ENCODE measurements around the gene FCHO1. TPM values are rescaled to one million over a fixed set of nuclear protein-coding genes. Genes with fewer than 3 reads are reported as not detected.

FCHO1 gene
- polyA plus RNA-seq, 1 donor (not counting 4 experiments of a cell fraction or from before 2014, with no cell fraction given): 0.14 TPM

DNA sequence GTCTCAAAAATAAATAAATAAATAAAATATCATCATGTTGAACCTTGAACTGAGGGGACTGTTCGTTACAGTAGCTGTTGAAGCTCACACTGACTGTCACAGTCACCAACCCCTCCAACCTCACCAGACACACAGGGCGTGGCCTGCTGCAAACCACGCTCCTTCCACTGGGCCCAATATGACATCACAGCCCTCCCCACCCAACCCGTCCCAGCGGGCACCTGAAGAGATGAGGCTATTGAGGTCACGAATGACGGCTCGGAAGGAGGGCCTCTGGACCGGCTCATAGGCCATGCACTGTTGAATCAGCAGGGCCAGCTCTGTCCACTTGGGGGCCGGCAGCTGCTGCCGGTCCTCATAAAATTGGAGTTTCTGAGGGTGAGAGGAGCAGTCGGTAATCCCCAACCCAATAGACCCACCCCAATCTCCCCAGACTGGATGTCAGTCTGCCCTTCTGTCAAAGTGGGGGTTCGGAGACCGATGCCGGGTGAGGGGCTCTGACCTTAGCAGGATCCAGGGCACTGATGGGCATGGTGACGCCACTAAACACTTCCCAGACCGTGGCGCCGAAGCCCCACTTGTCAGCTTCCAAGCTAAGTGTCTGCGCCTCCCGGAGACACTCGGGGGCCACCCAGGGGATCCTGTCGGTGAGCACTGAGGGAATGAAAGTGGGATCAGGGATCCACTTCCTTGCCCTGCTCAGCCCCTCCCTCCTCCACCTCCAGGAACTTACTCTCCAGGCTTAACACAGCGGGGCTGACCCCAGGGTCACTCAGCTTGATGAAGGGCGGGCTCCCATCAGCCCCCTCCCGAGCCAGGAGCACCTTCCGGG, 83.3 kb downstream of the FCHO1 start:
- no peaks in the 10 kb centered on the region for H3K9me3 ChIP-seq (ENCODE audit: control insufficient read depth, low read depth, low read length)
- no peak overlapping the region for H3K27ac ChIP-seq (ENCODE audit: control insufficient read depth, insufficient read depth, low read length)
- H3K79me2 ChIP-seq (ENCODE audit: control insufficient read depth, insufficient read depth, low read length): no peaks in the 10 kb centered on the region
- H3K27me3 ChIP-seq (ENCODE audit: control insufficient read depth, extremely low read depth, insufficient read depth, low read length): peaks cover 5% of the 10 kb centered on the region
- no peak for FAIRE-seq
- no peaks in the 10 kb centered on the region for H3K9me1 ChIP-seq (ENCODE audit: control insufficient read depth, extremely low read depth, insufficient read depth, low read length)
- no peaks in the 10 kb centered on the region for H3K36me3 ChIP-seq (ENCODE audit: control insufficient read depth in 2 of 2, extremely low read depth in 1 of 2, insufficient read depth in 2 of 2, low read length in 2 of 2)
- peaks cover 7% of the 10 kb centered on the region for H3K4me1 ChIP-seq (ENCODE audit: control insufficient read depth, extremely low read depth, insufficient read depth, low read length)
- no peak for TF ChIP-seq EZH2 (IDR thresholded peaks at IDR 0.05; ENCODE audit: low read length)
- H3K9ac ChIP-seq (ENCODE audit: control insufficient read depth, extremely low read depth, insufficient read depth, low read length): no peak overlapping the region
- no peak overlapping the region for H2AFZ ChIP-seq (ENCODE audit: control insufficient read depth, low read length)
- no peaks in the 10 kb centered on the region for H4K20me1 ChIP-seq (ENCODE audit: control insufficient read depth, extremely low read depth, insufficient read depth, low read length)
- dilution Hi-C loops (cut with MboI; ENCODE audit: extremely low pct_ligation_motif_present, low sequenced_read_pairs): no loop called here
- DNase-seq (ENCODE audit: low read depth, low spot score): no peak
- H3K4me3 ChIP-seq (ENCODE audit: control insufficient read depth in 2 of 3, extremely low read depth in 1 of 3, insufficient read depth in 2 of 3, low read depth in 1 of 3, low read length in 3 of 3): no peak overlapping the region
- no peak overlapping the region for H3K4me2 ChIP-seq (ENCODE audit: control insufficient read depth, extremely low read depth, insufficient read depth, low read depth, low read length)

DNA sequence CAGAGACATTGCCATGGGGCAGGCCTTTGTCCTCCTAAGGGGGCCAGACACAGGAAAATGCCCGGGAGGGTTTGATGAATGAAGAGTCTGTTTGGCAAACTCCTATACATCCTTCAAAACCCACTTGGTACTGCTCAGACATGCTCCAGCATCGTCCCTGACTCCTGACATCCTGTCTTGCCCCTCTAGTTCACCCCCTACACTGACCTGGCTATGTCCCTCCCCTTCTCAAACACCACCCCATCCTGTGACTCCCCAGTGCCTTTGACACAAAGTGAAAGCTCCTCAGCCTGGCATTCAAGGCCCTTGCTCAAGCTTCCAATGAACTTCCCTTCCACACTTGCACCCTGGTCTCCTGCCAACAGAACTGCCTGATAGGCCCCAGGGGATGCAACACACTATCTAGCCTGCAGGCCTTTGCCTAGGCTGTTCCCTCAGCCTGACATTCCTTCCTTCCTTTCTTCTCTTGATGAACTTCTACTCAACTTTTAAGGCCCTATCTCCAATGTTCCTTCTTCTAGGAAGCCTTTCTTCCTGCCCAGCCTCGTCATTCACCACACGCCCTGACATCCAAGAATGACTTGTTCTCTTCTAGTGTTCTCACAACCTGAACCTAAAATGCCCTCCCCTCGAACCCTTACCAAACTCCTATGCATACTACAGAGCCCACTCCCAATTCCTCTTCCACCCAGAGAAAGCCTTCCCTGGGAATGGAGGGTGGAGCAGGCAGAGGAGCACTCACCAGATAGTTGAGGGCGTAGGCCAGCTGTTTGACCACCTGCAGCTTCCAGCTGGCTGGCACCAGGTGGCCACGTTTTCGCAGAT, 84.1 kb downstream of the FCHO1 start:
- Histone ChIP-seq H3K9ac (ENCODE audit: control insufficient read depth, extremely low read depth, insufficient read depth, low read length) (no peak overlapping the region), H3K27me3 (ENCODE audit: control insufficient read depth, extremely low read depth, insufficient read depth, low read length) (peaks cover 5% of the 10 kb centered on the region), H3K27ac (ENCODE audit: control insufficient read depth, insufficient read depth, low read length) (no peak overlapping the region), H3K4me1 (ENCODE audit: control insufficient read depth, extremely low read depth, insufficient read depth, low read length) (peaks cover 5% of the 10 kb centered on the region), H3K79me2 (ENCODE audit: control insufficient read depth, insufficient read depth, low read length) (no peaks in the 10 kb centered on the region), H2AFZ (ENCODE audit: control insufficient read depth, low read length) (no peak overlapping the region), H3K9me1 (ENCODE audit: control insufficient read depth, extremely low read depth, insufficient read depth, low read length) (no peaks in the 10 kb centered on the region), H4K20me1 (ENCODE audit: control insufficient read depth, extremely low read depth, insufficient read depth, low read length) (no peaks in the 10 kb centered on the region), H3K9me3 (ENCODE audit: control insufficient read depth, low read depth, low read length) (no peaks in the 10 kb centered on the region), H3K36me3 (ENCODE audit: control insufficient read depth in 2 of 2, extremely low read depth in 1 of 2, insufficient read depth in 2 of 2, low read length in 2 of 2) (no peaks in the 10 kb centered on the region), H3K4me3 (ENCODE audit: control insufficient read depth in 2 of 3, extremely low read depth in 1 of 3, insufficient read depth in 2 of 3, low read depth in 1 of 3, low read length in 3 of 3) (no peak overlapping the region), H3K4me2 (ENCODE audit: control insufficient read depth, extremely low read depth, insufficient read depth, low read depth, low read length) (no peak overlapping the region)
- FAIRE-seq: no peak
- dilution Hi-C loops (cut with MboI; ENCODE audit: extremely low pct_ligation_motif_present, low sequenced_read_pairs): no loop called here
- TF ChIP-seq EZH2 (IDR thresholded peaks at IDR 0.05; ENCODE audit: low read length) (no peak), CTCF (optimal IDR thresholded peaks at IDR 0.05 in 1 of 3, IDR thresholded peaks at IDR 0.05 in 1 of 3, conservative IDR thresholded peaks at IDR 0.05 in 1 of 3; ENCODE audit: extremely low read depth in 1 of 3, insufficient read depth in 2 of 3, low read length in 3 of 3) (no peak)
- DNase-seq (ENCODE audit: low read depth, low spot score): no peak

All from keratinocyte (primary cell).